Hepatocyte (in vitro differentiated cells): ENCODE data around the gene RRP9.

Experiments
- CTCF ChIP-seq: fragments of 200-600 bp; sonication (generic); IDR thresholded peaks from 2 replicates; pipeline ENCODE4 v1.5.1; 2016; ENCODE audit warnings: antibody characterized with exemption, mild to moderate bottlenecking; ENCODE audit not compliant: poor library complexity
- EZH2 ChIP-seq: fragments of 200-600 bp; sonication (generic); IDR thresholded peaks from 2 replicates; pipeline ENCODE4 v1.6.1; 2016; ENCODE audit warnings: antibody characterized with exemption, mild to moderate bottlenecking, borderline replicate concordance
- EZH2phosphoT487 ChIP-seq: fragments of 200-600 bp; sonication (generic); IDR thresholded peaks from one replicate; pipeline ENCODE4 v1.6.1; 2018; ENCODE audit warnings: antibody characterized with exemption, mild to moderate bottlenecking, low read depth, moderate library complexity; ENCODE audit not compliant: unreplicated experiment, severe bottlenecking

- no peak for TF ChIP-seq CTCF
- TF ChIP-seq EZH2: no peak
- TF ChIP-seq EZH2phosphoT487: no peak
Observed at GRCh38 chr3:51978143-51978502, 36.4 kb upstream of the RRP9 start.
